CD14-positive monocyte (primary cell): ENCODE data around the gene CPLANE2. TPM values are rescaled to one million over a fixed set of nuclear protein-coding genes. Genes with fewer than 3 reads are reported as not detected.

Experiments used
- DNase-seq, 3 donors: peaks; one replicate each; pipeline ENCODE4 v3.0.0-alpha.2; 2011 to 2022
- H2AFZ ChIP-seq: 2 replicates; pipeline ENCODE4 v1.6.0; 2012; ENCODE audit warnings: mild to moderate bottlenecking, low read depth, low read length, inconsistent platforms; ENCODE audit not compliant: insufficient read depth, poor library complexity, severe bottlenecking
- H3K27ac ChIP-seq, 2 donors: 1 replicate in 1 of 2; 2 replicates in 1 of 2; pipeline ENCODE4 v1.5.1; 2012 to 2013; ENCODE audit warnings: low read length in 2 of 2, control low read depth in 1 of 2, inconsistent platforms in 1 of 2, low read depth in 1 of 2, mild to moderate bottlenecking in 1 of 2
- H3K27me3 ChIP-seq, 2 donors: one replicate each; pipeline versions ENCODE4 v1.6.0 to v1.6.1; 2011 to 2013; ENCODE audit warnings: low read length in 2 of 2; ENCODE audit not compliant: control insufficient read depth in 2 of 2, insufficient read depth in 2 of 2
- H3K36me3 ChIP-seq, 2 donors: replicated peaks in 1 of 2; 1 replicate in 1 of 2; 2 replicates in 1 of 2; pipeline versions ENCODE4 v1.5.1 to v1.6.1; 2012 to 2013; ENCODE audit warnings: low read length in 2 of 2, control low read depth in 1 of 2, inconsistent platforms in 1 of 2, mild to moderate bottlenecking in 1 of 2; ENCODE audit not compliant: insufficient read depth in 2 of 2, control insufficient read depth in 1 of 2
- H3K4me1 ChIP-seq, 2 donors: 1 replicate in 1 of 2; 2 replicates in 1 of 2; pipeline versions ENCODE4 v1.5.1 to v1.6.1; 2012 to 2013; ENCODE audit warnings: low read length in 2 of 2, control low read depth in 1 of 2, inconsistent platforms in 1 of 2, mild to moderate bottlenecking in 1 of 2, moderate library complexity in 1 of 2; ENCODE audit not compliant: insufficient read depth in 2 of 2, control insufficient read depth in 1 of 2
- H3K4me2 ChIP-seq: replicated peaks from 2 replicates; pipeline ENCODE3; 2012; ENCODE audit warnings: low read length, moderate library complexity, mild to moderate bottlenecking; ENCODE audit not compliant: poor library complexity, severe bottlenecking; ENCODE audit errors: extremely low read depth
- H3K4me3 ChIP-seq, 3 experiments: fragments of 200-600 bp in 1 of 3; sonication (generic) in 1 of 3; replicated peaks in 1 of 3; 1 replicate in 2 of 3; 2 replicates in 1 of 3; pipeline ENCODE4 v1.5.1; 2011 to 2013; ENCODE audit warnings: low read length in 3 of 3, mild to moderate bottlenecking in 3 of 3, control low read depth in 2 of 3, low read depth in 2 of 3, inconsistent platforms in 1 of 3, moderate library complexity in 1 of 3
- H3K79me2 ChIP-seq: 2 replicates; pipeline ENCODE4 v1.6.0; 2012; ENCODE audit warnings: mild to moderate bottlenecking, control low read depth, inconsistent platforms, low read length, moderate library complexity; ENCODE audit not compliant: insufficient read depth
- H3K9ac ChIP-seq: 2 replicates; pipeline ENCODE4 v1.6.0; 2017; ENCODE audit warnings: low read length, mild to moderate bottlenecking; ENCODE audit not compliant: insufficient read depth, poor library complexity, severe bottlenecking
- H3K9me3 ChIP-seq, 2 donors: replicated peaks in 1 of 2; 1 replicate in 1 of 2; 2 replicates in 1 of 2; pipeline versions ENCODE4 v1.5.1 to v1.6.1; 2012 to 2013; ENCODE audit warnings: low read length in 2 of 2, control low read depth in 1 of 2; ENCODE audit not compliant: control insufficient read depth in 1 of 2, insufficient read depth in 1 of 2
- H4K20me1 ChIP-seq: 2 replicates; pipeline ENCODE4 v1.6.0; 2012; ENCODE audit warnings: mild to moderate bottlenecking, low read length, control low read depth, moderate library complexity; ENCODE audit not compliant: insufficient read depth
- H3K27ac Mint-ChIP-seq, 7 donors: one replicate each; pipeline ENCODE4 v1.8.0; 2020; ENCODE audit warnings: mild to moderate bottlenecking in 7 of 7, mixed read lengths in 7 of 7, moderate library complexity in 6 of 7, inconsistent platforms in 2 of 7
- H3K27me3 Mint-ChIP-seq, 3 donors: one replicate each; pipeline ENCODE4 v1.8.0; 2021 to 2022; ENCODE audit warnings: low read depth in 3 of 3, mild to moderate bottlenecking in 3 of 3, mixed read lengths in 3 of 3, moderate library complexity in 3 of 3, inconsistent platforms in 1 of 3
- H3K36me3 Mint-ChIP-seq, 2 donors: one replicate each; pipeline ENCODE4 v1.8.0; 2020; ENCODE audit warnings: mixed read lengths in 2 of 2, inconsistent platforms in 1 of 2, mild to moderate bottlenecking in 1 of 2
- H3K4me1 Mint-ChIP-seq: one replicate; pipeline ENCODE4 v1.8.0; 2020; ENCODE audit warnings: mild to moderate bottlenecking, mixed read lengths
- H3K4me3 Mint-ChIP-seq, 2 donors: one replicate each; pipeline ENCODE4 v1.8.0; 2020; ENCODE audit warnings: mild to moderate bottlenecking in 2 of 2, mixed read lengths in 2 of 2, moderate library complexity in 1 of 2
- H3K9me3 Mint-ChIP-seq, 7 donors: one replicate each; pipeline ENCODE4 v1.8.0; 2020 to 2022; ENCODE audit warnings: mixed read lengths in 7 of 7, mild to moderate bottlenecking in 6 of 7, moderate library complexity in 6 of 7, inconsistent platforms in 2 of 7
- CTCF ChIP-seq: fragments of 200-600 bp; IDR thresholded peaks from one replicate; pipeline ENCODE4 v1.8.0; 2022; ENCODE audit warnings: antibody characterized with exemption, mild to moderate bottlenecking
- WGBS: methylation state at CpG from one replicate; pipeline ENCODE4 v1.1.5; 2013; ENCODE audit warnings: missing lambda C conversion rate; ENCODE audit not compliant: insufficient coverage; 5-methylcytosine and 5-hydroxymethylcytosine counted together
- intact Hi-C, 2 donors: fragments of 100-400 bp; cut with micrococcal nuclease; formaldehyde crosslinking; loops; one replicate each; pipeline versions ENCODE4 v1.15.0 to v1.15.1; 2023
- polyA plus RNA-seq, 3 donors: library from polyadenylated mRNA; depleted of rRNA in 1 of 3; unstranded in 2 of 3; stranded (reverse) in 1 of 3; fragments of 300-500 nt in 2 of 3; fragments of >200 nt in 1 of 3; fragmentation: Illumina TruSeq in 2 of 3; gene quantifications; 1 replicate in 2 of 3; 2 replicates in 1 of 3; pipeline ENCODE4 v1.2.3, GENCODE V29; 2012 to 2021

CPLANE2 gene
- polyA plus RNA-seq, 3 donors: 0.54 to 1.7 (median 1.4) TPM

- intact Hi-C loops: no loop called here
- Histone ChIP-seq H3K4me1 (peaks cover 22 to 26% of the 10 kb centered on the region in 2 donors), H3K79me2 (no peaks in the 10 kb centered on the region), H3K4me3 (no peak overlapping the region), H2AFZ (no peak overlapping the region), H3K9ac (no peak overlapping the region), H3K27ac (no peak overlapping the region), H3K4me2 (no peak overlapping the region), H4K20me1 (no peaks in the 10 kb centered on the region), H3K36me3 (no peaks in the 10 kb centered on the region), H3K27me3 (no peaks in the 10 kb centered on the region), H3K9me3 (no peaks in the 10 kb centered on the region)
- no peak overlapping the region for H3K4me3 Mint-ChIP-seq
- peaks cover 3 to 8% of the 10 kb centered on the region in 2 donors for H3K36me3 Mint-ChIP-seq
- H3K27me3 Mint-ChIP-seq: peaks cover 0 to 3% (median 1%) of the 10 kb centered on the region in 3 donors
- TF ChIP-seq CTCF: no peak
- H3K27ac Mint-ChIP-seq: no peak overlapping the region
- DNase-seq: peak in 1 of 3 donors; percentile 33
- H3K9me3 Mint-ChIP-seq: no peaks in the 10 kb centered on the region
- 81% methylated on average over 11 of the region's 13 CpGs for WGBS
- H3K4me1 Mint-ChIP-seq: peaks cover 13% of the 10 kb centered on the region
Observed at GRCh38 chr1:16208270-16208987, 28.6 kb downstream of the CPLANE2 start.

GRCh38 chr1:16207318-16208269 is 29.4 kb downstream of the CPLANE2 start:
- peak overlapping the region; percentile 87 to 94 for H3K4me3 Mint-ChIP-seq
- no peaks in the 10 kb centered on the region for H3K27me3 ChIP-seq
- DNase-seq: no peak
- H3K36me3 ChIP-seq: no peaks in the 10 kb centered on the region
- peak overlapping the region; percentile 42 to 80 (median 52) for H3K4me3 ChIP-seq
- peaks cover 7 to 15% of the 10 kb centered on the region in 2 donors for H3K36me3 Mint-ChIP-seq
- H3K9ac ChIP-seq: peak overlapping the region; percentile 67
- H3K27me3 Mint-ChIP-seq: peaks cover 0 to 4% (median 1%) of the 10 kb centered on the region in 3 donors
- H3K79me2 ChIP-seq: no peaks in the 10 kb centered on the region
- intact Hi-C loops: no loop called here
- TF ChIP-seq CTCF: no peak
- H3K9me3 ChIP-seq: no peaks in the 10 kb centered on the region
- peak overlapping the region; percentile 98 for H3K4me2 ChIP-seq
- peak overlapping the region; percentile 84 for H2AFZ ChIP-seq
- no peaks in the 10 kb centered on the region for H4K20me1 ChIP-seq
- H3K27ac ChIP-seq: peak overlapping the region; percentile 66 to 76
- peaks cover 13% of the 10 kb centered on the region for H3K4me1 Mint-ChIP-seq
- peak overlapping the region; percentile 85 to 96 (median 95) for H3K27ac Mint-ChIP-seq
- 53% methylated on average over 37 of the region's 51 CpGs for WGBS
- H3K4me1 ChIP-seq: peaks cover 22 to 26% of the 10 kb centered on the region in 2 donors
- no peaks in the 10 kb centered on the region for H3K9me3 Mint-ChIP-seq
